ENCODE measurements around the gene GATAD2B.
"Not testable (repeated sequence)": the region's sequence is repeated elsewhere in the genome, so short reads cannot be mapped to it uniquely, and the experiment has no call there.

The GATAD2B gene

DNA sequence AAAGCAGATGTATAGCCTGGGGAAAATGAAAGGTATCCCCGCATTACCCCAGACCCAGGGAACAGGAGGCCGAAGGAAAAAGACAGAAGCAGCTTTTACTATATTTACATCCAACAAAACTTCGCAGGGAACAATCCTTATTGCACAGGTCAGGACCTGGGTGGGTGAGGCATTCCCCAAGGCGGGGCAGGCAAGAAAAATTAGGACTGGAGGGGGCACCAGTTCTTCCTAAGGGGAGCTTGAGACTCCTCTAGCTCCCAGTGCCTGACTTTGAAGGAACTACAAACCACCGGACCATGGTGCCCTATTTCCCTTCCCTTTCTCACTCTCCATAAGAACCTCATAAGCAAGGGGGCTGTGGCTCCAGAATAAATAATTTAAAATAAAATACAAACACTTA is 6.7 kb upstream of the GATAD2B start:
- no peak for DNase-seq

DNA sequence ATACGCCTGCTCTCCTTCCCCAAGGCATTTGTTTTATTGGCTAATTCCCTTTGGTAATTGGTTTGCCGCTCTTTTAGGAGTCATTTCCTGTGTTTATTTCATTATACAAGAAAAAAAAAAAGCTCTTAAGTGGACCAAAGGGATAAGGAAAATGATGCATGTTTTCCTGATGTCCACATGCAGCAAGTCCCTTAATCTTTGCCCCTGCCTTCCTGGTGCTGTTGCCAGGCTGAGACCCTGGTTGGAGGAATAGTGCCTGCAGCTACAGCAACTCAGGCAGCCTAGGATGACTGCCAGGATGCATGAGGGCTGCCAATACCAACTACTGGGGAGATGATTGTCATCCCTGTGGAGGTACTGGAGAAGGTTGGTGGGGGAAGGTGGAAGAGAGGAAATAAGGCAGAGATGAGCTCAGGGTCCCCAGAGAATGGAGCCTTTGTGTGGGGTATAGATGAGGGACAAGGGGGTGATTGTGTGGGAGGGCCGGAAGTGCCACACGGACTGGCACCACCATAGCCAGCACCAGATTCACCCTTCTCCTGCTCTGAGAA is 6.1 kb upstream of the GATAD2B start:
- no peak for DNase-seq

DNA sequence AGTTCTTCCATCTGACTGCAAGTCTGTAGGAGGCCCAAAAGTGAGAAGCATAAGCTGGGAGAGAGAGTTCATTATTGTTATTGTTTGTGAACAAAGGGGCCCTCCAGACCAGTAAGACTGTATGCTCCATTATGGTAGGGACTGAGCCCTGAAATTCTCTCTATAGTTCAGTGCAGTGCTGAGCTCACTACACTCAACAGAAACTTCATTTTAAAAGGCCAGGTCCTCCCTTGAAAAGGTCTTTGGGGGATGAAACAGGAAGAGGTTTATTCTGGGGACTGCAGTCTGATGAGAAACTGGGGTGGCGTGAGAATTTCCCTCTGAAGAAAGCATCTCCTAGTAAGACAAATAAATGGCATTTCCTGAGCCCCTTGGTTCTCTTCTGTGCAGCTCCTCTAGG is 5.5 kb upstream of the GATAD2B start:
- DNase-seq = no peak

DNA sequence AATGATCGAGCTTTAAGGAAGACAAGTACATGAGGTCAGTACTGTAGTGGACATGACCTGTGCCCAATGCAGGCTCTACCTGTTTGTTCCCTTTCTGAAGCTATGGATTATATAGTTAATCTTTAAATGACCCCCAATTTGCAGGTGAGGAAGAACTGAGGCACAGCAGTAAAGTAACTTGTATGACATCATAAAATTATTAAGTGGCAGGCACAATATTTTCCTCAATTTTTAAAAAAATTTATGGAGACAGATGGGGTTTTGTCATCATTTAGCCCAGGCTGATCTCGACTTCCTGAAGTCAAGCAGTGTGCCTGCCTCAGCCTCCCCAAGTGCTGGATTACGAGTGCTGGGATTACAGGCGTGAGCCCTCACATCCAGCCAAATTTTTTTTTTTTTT is 3.6 kb upstream of the GATAD2B start:
- no peak for DNase-seq

DNA sequence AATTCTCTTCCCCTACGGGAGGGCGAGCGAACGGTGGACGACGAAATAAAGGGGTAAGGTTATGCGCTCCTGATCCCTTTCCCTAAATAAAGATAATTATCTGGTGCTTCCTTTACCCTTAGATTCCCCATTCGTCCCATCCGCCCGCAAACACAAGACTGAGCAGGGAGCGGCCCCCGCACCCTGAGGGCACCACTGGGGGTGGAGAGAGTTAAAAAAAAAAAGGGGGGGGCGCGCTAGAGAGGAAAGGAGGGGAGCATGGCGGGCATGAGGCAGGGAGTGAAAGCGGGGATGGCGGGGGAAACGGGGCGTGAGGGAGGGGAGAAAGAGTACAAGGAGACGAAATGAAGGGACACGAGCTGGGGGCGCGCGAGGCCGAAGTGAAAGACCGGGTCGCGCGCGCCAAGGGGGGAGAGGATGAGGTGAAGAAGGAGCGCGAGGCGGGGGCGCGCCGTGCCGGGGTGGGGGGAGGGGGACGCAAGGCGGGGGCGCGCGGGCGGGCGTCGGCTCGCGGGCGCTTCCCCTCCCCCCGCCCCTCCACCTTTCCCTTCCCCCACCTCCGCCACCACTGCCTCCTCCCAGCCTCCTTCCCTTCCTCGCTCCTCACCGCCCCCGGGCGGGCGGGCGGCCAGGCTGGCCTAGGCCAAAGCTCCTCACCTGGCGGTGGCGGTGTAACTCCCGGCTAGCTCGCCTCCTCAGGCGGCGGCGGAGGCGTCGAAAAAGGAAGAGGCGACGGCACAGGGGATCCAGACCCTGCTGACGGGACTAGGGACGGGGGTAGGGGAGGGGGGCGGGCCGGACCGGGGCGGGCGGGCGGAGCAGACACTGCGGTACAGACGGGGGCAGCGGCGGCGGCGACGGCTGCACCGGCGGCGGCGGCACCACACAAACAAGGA is 448 bp downstream of the GATAD2B start:
- peak; percentile 69 for DNase-seq

DNA sequence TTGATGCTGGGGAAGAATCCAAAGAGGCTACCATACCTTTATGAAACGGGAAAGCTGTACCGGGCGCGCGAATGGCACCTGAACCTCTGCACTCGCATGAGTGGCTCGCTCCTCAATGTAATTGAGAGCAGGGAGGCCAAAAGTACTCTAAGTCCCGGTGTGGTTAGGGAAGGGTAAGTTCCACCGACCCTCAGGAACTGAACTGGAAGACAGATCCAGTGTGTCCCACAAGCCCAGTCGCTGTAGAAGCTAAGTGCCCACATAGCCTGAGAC is 1.0 kb downstream of the GATAD2B start:
- DNase-seq = no peak

DNA sequence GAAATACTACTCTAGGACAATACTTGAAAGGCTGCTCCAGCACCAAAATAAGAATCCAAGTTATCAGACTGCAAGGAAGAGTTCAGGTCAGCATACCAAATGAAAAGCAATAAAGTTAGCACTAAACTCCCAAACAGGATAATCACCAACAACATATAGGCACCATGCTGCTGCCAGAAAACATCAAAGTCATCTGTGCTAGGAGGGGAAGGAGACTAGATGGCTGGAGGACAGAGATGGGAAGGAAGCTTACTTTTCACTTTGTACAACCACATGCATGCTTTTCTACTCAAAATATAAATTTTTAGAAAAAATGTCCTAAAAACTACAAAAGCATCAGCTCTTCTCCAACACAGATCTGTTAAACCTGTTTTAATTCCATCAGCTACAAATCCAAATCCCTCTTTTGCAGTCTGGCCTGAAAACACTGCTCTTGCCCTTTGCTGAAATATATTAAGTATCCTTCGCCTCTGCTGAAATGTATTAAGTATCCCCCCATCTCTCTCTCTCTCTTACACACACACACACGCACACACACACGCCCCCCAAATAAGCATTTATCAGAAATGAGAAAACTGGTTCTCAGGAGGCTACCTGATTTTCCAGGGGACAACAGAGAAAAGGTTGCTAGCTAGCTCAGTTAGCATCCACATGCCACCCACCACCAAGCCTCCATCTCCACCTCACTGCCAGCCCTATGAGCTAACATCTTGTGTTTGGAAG is 1.5 kb downstream of the GATAD2B start:
- no peak for DNase-seq

DNA sequence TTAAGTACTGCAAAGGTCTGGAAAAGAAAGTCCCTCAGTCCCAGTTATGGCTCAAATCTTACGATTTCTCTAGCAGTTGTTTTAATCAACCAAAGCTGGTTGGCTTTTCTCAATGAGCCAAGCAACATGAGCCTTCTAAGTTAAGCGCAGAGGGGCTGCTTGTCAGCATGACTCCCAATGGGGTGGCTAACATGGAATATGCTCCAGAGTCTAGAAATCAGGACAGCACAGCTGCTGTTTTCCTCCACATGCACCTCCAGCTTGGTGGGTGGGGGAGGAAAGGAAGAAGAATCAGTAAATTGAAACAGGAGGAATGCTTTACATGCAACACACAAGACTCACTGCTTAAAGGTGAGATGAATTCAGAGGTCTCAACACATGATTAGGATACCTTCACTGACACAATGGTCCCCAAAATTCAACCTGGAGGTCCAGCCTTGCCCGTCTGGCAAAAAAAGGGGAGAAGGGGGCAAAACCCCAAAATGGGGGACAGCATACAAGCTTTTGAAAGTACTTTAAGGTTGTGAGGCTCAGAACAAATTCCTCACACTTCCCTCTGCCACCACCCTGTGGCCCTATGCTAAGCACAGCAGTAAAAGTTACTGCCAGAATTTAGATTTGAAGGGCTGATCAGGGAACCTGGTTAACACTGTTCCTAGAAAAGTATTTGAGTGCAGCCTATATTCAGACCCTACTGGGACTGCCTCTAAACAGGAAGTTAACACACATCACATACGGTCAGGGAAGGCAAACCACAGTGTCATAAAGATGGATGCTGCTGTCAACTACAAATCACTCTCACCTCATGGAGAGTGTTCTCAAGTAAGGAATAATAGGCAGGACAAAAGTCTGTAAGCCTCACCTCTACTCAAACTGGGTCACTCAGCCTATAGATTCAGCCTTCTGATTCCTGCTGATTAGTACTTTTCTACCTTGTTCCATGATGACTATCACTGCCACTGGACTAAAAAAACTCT is 2.6 kb downstream of the GATAD2B start:
- DNase-seq = no peak

DNA sequence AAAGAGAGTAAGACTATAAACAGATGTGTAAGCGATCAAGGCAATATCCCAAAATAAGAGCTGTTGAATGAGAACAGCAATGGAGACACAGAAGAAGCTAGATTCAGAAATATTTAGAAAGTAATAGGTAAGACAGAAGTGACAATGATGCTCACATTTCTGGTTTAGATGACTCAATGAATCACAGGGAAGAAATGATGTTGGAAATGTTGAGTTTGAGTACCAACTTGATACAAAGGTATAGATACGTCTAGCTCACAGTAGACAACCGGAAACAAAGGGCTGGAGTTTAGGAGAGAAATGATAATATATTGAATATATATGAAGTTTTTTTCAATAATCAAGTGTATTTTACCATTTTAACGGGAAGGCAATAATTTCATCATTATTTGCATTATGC is 6.5 kb downstream of the GATAD2B start:
- no peak for DNase-seq

DNA sequence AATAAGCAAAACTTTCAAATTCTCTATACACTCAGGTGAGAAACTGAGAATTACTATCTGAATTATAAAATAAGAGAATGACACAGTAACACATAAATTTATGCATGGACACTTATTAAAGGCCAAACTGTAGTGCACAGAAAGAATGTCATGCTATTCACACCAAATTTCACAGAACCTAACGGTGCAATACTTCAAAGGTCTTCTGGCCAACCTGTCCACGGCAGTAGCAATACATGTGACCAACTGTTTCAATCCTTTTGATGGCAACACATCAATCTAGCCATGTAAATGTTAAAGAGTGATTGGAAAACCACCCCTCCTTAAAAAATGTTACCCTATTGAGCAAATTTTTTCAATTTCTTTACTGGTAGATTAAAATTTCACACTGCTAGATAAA is 10.4 kb downstream of the GATAD2B start:
- no peak for DNase-seq

DNA sequence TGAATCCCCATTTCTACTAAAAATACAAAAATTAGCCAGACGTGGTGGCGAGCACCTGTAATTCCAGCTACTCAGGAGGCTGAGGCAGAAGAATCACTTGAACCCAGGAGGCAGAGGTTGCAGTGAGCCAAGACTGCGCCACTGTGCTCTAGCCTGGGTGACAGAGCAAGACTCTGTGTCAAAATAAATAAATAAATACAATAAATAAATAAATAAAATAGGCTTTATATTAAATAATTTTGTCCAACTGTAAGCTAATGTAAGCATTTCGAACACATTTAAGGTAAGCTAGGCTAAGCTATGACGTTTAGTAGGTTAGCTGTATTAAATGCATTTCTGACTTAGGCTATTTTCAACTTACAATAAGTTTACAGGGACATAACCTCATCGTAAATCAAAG is 12.2 kb downstream of the GATAD2B start:
- DNase-seq = not testable (repeated sequence)

DNA sequence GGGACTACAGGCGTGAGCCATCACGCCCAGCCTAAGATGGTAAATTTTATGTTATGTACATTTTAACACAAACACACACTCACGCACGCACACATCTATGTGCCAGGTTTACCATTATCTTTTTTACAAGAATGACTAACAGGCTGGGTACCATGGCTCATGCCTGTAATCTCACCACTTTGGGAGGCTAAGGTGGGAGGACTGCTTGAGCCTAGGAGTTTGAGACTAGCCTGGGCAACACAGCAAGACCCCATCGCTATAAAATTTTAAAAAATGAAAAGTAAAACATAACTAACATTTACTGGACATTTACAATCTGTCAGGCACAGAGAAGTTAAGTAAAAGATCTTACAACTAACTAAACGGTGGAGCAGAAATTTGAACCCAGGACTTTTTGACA is 14.7 kb downstream of the GATAD2B start:
- no peak for DNase-seq

DNA sequence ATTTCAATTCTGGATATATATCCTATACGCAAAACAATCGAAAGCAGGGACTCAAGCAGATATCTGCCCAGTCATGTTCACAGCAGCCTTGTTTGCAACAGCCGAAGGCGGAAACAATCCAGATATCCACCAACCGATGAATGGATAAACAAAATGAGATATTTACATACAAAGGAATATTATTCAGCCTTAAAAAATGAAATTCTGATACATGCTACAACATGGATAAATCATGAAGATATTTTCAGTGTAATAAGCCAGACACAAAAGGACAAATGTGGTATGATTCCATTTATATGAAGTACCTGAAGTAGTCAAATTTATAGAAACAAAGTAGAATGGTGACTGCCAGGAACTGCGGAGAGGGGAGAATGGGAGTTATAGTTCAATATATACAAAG is 15.6 kb downstream of the GATAD2B start:
- no peak for DNase-seq

DNA sequence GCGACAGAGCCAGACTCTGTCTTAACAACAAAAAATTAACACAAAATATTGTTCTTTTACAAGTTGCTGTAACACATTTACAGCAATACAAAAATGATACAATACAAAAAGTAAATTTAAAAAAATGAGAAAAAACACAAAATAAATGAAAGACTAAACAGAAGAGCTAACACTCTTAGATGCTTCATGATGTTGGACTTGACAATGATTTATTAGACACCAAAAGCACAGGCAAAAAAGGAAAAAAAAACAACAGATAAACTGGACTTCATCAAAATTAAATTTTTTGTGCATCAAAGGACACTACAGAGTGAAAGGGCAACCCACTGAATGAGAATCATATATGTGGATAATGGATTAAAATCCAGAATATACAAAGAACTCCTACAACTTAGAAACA is 16.4 kb downstream of the GATAD2B start:
- DNase-seq = no peak

DNA sequence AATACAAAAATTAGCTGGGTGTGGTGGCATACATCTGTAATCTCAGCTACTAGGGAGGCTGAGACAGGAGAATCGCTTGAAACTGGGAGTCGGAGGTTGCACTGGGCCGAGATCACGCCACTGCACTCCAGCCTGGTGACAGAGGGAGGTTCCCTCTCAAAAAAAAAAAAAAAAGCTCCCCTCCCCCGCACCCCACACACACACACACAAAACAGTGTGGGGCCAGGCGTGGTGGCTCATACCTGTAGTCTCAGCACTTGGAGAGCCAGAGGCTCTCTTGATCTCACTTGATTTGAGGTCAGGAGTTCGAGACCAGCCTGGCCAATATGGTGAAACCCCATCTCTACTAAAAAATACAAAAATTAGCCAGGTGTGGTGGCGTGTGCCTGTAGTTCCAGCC is 16.9 kb downstream of the GATAD2B start:
- DNase-seq = not testable (repeated sequence)

DNA sequence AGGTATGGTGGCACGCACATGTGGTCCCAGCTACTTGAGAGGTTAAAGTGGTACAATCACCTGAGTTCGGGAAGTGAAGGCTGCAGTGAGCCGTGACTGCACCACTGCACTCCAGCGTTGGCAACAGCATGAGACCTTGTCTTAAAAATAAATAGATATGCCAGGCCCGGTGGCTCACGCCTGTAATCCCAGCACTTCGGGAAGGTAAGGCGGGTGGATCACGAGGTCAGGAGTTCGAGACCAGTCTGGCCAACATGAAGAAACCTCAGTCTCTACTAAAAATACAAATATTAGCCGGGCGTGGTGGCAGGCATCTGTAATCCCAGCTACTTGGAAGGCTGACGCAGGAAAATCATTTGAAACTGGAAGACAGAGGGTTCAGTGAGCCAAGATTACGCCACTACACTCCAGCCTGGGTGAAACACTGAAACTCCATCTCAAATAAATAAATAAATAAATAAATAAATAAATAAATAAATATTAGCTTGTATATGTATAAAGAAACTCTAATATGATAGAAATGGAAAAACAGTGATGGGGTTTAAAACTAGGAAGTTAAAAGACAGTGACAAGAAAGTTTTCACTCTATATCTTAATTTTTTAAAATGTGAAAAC is 18.8 kb downstream of the GATAD2B start:
- DNase-seq = no peak

DNA sequence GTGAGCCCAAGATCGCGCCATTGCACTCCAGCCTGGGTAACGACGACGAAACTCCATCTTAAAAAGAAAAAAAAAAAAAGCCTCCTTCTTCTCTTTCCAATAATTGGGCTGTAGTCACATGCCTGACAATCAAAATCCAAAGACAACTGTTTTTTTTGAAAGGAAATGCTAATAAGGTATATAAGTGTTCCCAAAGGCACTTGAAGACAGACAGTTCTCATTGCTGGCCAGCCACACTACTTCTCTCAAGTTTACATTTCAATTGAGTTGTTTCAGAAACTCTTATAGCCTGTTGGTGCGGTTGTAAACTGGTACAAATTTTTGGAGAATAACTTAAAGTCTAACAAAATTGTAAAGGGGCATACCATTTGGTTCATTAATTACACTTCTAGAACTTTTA is 23.3 kb downstream of the GATAD2B start:
- no peak for DNase-seq

DNA sequence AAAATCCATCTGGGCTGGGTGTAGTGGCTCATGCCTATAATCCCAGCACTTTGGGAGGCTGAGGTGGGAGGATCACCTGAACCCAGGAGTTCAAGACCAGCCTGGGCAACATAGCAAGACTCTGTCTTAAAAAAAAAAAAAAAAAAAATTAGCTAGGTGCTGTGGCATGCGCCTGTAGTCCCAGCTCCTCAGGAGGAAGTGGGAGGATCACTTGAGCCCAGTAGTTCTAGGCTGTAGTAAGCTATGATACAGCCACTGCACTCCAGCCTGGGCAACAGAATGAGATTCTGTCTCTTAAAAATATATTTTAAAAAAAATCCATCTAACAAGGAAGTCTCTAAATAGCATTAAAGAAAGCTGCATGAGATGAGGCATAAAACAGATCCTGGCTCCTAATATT is 26.9 kb downstream of the GATAD2B start:
- DNase-seq = not testable (repeated sequence)

DNA sequence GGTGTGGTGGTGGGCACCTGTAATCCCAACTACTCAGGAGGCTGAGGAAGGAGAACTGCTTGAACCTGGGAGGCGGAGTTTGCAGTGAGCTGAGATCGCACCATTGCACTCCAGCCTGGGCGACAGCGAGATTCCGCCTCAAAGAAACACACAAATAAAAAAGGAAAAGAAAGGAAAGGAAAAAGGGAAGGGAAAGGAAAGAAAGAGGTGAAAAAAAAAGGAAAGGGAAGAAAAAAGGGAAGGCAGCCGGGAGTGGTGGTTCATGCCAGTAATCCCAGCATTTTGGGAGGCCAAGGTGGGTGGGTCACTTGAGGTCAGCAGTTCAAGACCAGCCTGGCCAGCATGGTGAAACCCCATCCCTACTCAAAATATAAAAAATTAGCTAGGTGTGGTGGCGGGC is 31.7 kb downstream of the GATAD2B start:
- DNase-seq = not testable (repeated sequence)

DNA sequence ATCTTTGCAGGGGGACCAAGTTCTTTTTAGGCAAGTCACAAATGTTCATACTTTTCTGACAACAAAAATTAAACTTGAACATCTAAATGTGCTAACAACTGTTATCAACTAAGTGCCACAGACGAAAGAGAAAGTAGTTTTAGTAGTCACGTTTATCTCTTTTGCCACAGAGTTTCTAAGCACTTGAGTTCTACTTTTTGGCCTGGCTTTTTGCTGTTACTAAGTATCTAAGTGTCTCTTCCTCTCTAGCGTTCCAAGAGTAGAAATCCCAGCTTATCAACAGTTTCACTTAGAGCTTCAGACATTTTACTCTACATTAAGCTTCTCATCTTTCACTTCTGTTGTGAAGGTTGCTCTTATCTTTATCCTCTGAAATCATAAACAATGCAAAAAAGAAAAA is 34.2 kb downstream of the GATAD2B start:
- DNase-seq = no peak

DNA sequence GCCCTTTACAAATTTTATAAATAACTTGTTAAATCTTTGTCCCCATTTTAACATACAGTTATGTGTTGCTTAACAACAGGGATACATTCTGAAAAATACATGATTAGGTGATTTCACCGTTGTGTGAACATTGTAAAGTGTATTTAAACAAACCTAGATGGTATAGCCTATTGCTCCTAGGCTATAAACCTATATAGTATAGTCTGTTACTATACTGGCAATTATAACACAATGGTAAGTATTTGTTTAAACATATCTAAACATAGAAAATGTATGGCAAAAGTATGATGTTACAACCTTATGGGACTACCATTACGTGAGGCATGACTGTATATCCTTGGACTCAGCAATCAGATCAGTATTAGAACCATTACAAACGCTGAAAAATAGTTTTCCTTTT is 36.6 kb downstream of the GATAD2B start:
- no peak for DNase-seq

DNA sequence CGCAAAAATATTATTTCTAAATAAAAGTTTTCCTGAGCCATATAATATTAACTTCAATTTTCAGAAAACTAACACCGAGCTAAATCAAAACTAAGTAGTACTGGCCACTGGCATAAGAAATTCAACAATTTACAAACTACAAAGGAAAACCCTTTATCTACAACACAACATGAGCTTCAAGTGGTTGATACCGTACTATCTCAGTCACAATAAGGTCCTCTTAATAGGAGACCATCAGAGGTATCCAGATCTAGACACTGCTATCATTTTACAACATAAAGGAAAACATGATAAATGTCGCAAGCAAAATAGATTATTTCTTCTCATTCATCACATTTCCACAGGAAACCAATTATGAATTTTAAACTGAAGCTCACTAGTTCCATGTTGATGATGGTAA is 39.5 kb downstream of the GATAD2B start:
- no peak for DNase-seq
